Mesenchymal stem cell (in vitro differentiated cells and primary cell): Measurements from ENCODE around the gene MYO1D.

Experiments used
- DNase-seq: peaks from one replicate; pipeline ENCODE4 v3.0.0-alpha.2; 2013
- H2AFZ ChIP-seq: one replicate; pipeline ENCODE4 v1.6.1; 2013; ENCODE audit warnings: low read depth, mild to moderate bottlenecking, control low read depth, inconsistent platforms, low read length, moderate library complexity
- H2AK5ac ChIP-seq: 2 replicates; pipeline ENCODE4 v1.6.1; 2013; ENCODE audit warnings: low read length, moderate library complexity, mild to moderate bottlenecking, inconsistent platforms; ENCODE audit not compliant: severe bottlenecking
- H2BK120ac ChIP-seq: one replicate; pipeline ENCODE4 v1.6.1; 2013; ENCODE audit warnings: low read depth, mild to moderate bottlenecking, inconsistent platforms, low read length, moderate library complexity
- H2BK12ac ChIP-seq, 2 experiments: one replicate each; pipeline ENCODE4 v1.6.1; 2013; ENCODE audit warnings: inconsistent platforms in 2 of 2, low read length in 2 of 2, mild to moderate bottlenecking in 2 of 2, moderate library complexity in 2 of 2, control low read depth in 1 of 2
- H2BK15ac ChIP-seq: one replicate; pipeline ENCODE4 v1.6.1; 2013; ENCODE audit warnings: mild to moderate bottlenecking, low read depth, inconsistent platforms; ENCODE audit not compliant: poor library complexity, severe bottlenecking
- H2BK5ac ChIP-seq: 2 replicates; pipeline ENCODE4 v1.6.1; 2013; ENCODE audit warnings: low read depth, mild to moderate bottlenecking, low read length, control low read depth, inconsistent platforms; ENCODE audit not compliant: poor library complexity, severe bottlenecking
- H3K14ac ChIP-seq, 2 experiments: one replicate each; pipeline ENCODE4 v1.6.1; 2013; ENCODE audit warnings: inconsistent platforms in 2 of 2, low read length in 2 of 2, control low read depth in 1 of 2, mild to moderate bottlenecking in 1 of 2, moderate library complexity in 1 of 2
- H3K18ac ChIP-seq, 2 experiments: one replicate each; pipeline ENCODE4 v1.6.1; 2013; ENCODE audit warnings: inconsistent platforms in 2 of 2, low read length in 2 of 2, control low read depth in 1 of 2, low read depth in 1 of 2, mild to moderate bottlenecking in 1 of 2
- H3K23ac ChIP-seq, 2 experiments: one replicate each; pipeline ENCODE4 v1.6.1; 2013; ENCODE audit warnings: inconsistent platforms in 2 of 2, low read length in 2 of 2, mild to moderate bottlenecking in 2 of 2, moderate library complexity in 2 of 2, control low read depth in 1 of 2
- H3K27ac ChIP-seq: 2 replicates; pipeline ENCODE4 v1.5.1; 2013; ENCODE audit warnings: mild to moderate bottlenecking, moderate library complexity, low read length, control low read depth, inconsistent platforms; ENCODE audit not compliant: poor library complexity, severe bottlenecking
- H3K27me3 ChIP-seq, 2 experiments: 2 replicates each; pipeline versions ENCODE4 v1.6.1 to v1.7.0; 2013; ENCODE audit warnings: low read length in 2 of 2, mild to moderate bottlenecking in 2 of 2, moderate library complexity in 2 of 2, control low read depth in 1 of 2, inconsistent platforms in 1 of 2; ENCODE audit not compliant: control insufficient read depth in 1 of 2, insufficient read depth in 1 of 2
- H3K36me3 ChIP-seq, 2 experiments: 2 replicates each; pipeline versions ENCODE4 v1.6.1 to v1.7.0; 2013; ENCODE audit warnings: low read length in 2 of 2, control low read depth in 1 of 2, inconsistent platforms in 1 of 2, low read depth in 1 of 2, mild to moderate bottlenecking in 1 of 2; ENCODE audit not compliant: insufficient read depth in 2 of 2, control insufficient read depth in 1 of 2
- H3K4ac ChIP-seq, 2 experiments: one replicate each; pipeline ENCODE4 v1.6.1; 2013; ENCODE audit warnings: inconsistent platforms in 2 of 2, low read length in 2 of 2, mild to moderate bottlenecking in 2 of 2, moderate library complexity in 2 of 2, control low read depth in 1 of 2, low read depth in 1 of 2
- H3K4me1 ChIP-seq: 2 replicates; pipeline ENCODE4 v1.6.1; 2013; ENCODE audit warnings: low read depth, low read length, control low read depth; ENCODE audit not compliant: control insufficient read depth, insufficient read depth
- H3K4me2 ChIP-seq: 2 replicates; pipeline ENCODE4 v1.6.1; 2013; ENCODE audit warnings: low read length, mild to moderate bottlenecking, inconsistent platforms; ENCODE audit not compliant: poor library complexity, severe bottlenecking
- H3K4me3 ChIP-seq, 2 experiments: 2 replicates each; pipeline versions ENCODE4 v1.5.1 to v1.7.0; 2013; ENCODE audit warnings: low read length in 2 of 2, mild to moderate bottlenecking in 2 of 2, control low read depth in 1 of 2, low read depth in 1 of 2; ENCODE audit not compliant: insufficient read depth in 1 of 2
- H3K79me1 ChIP-seq: replicated peaks from 2 replicates; pipeline ENCODE4 v1.6.1; 2013; ENCODE audit warnings: mild to moderate bottlenecking, control low read depth, low read length, inconsistent platforms; ENCODE audit not compliant: poor library complexity, severe bottlenecking
- H3K9ac ChIP-seq: 2 replicates; pipeline ENCODE4 v1.7.0; 2013; ENCODE audit warnings: mild to moderate bottlenecking, low read length, moderate library complexity
- H3K9me3 ChIP-seq: 2 replicates; pipeline ENCODE4 v1.7.0; 2013; ENCODE audit warnings: mild to moderate bottlenecking, low read length; ENCODE audit not compliant: control insufficient read depth
- H4K8ac ChIP-seq: one replicate; pipeline ENCODE4 v1.6.1; 2013; ENCODE audit warnings: inconsistent platforms, mild to moderate bottlenecking, low read length, moderate library complexity
- H4K91ac ChIP-seq: one replicate; pipeline ENCODE4 v1.6.1; 2013; ENCODE audit warnings: mild to moderate bottlenecking, low read length, inconsistent platforms
- WGBS: methylation state at CpG from one replicate; pipeline ENCODE4 v1.1.7; 2013; ENCODE audit warnings: mixed read lengths; 5-methylcytosine and 5-hydroxymethylcytosine counted together

The MYO1D gene

DNA sequence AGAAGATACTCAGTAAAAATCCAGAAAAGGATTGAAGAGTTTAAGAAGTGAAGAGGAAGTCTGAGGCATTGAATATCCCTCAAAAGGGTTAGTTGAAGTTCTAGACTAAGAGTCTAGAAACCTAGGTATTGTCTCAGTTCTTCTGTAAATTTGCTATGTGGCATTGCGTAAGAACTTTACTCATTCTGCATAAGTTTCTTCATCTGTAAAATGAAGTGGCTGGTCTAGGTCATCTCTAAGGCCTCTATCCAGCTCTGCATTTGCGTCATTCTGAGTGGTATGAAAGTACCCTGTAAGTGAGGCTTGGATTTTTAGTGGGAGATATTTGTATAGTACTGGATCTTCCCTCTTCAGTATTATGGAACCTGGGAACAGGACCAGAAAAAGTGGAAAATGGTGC, 130.2 kb downstream of the MYO1D start:
- Histone ChIP-seq H3K9me3 (no peaks in the 10 kb centered on the region), H3K4me2 (no peak overlapping the region), H3K23ac (no peak overlapping the region), H2BK15ac (no peak overlapping the region), H2AFZ (no peak overlapping the region), H3K27ac (no peak overlapping the region), H3K4ac (no peak overlapping the region), H4K91ac (no peak overlapping the region), H3K79me1 (no peaks in the 10 kb centered on the region), H2BK120ac (no peak overlapping the region), H3K14ac (no peak overlapping the region), H3K4me1 (no peaks in the 10 kb centered on the region), H3K36me3 (peaks cover 0 to 58% of the 10 kb centered on the region in 2 experiments), H2BK5ac (no peak overlapping the region), H3K27me3 (no peaks in the 10 kb centered on the region), H3K4me3 (peak overlapping the region in 1 of 2 experiments; percentile 8), H3K9ac (no peak overlapping the region), H3K18ac (no peak overlapping the region), H4K8ac (no peak overlapping the region), H2AK5ac (no peak overlapping the region), H2BK12ac (no peak overlapping the region)
- peak; percentile 72 for DNase-seq
- WGBS = 88% methylated on average over 2 of the region's 2 CpGs

DNA sequence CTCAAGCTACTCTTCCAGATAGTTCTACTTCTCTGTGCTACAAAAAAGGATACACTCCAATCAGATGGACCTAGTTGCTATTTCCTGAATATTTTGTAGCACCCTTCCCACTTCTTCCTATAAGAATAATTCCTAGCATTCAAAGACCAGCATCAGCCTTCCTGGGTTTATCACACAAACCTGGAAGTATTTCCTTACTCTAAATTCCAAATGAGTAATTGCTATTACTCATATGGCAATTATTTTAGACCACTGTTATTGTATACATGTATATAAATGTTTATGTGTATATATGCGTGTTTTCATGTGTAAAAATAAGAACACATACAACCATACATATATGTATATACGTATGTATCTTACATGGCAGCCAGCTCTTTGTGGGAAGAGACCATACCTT, 130.6 kb downstream of the MYO1D start:
- Histone ChIP-seq H3K23ac (no peak overlapping the region), H3K36me3 (peaks cover 0 to 58% of the 10 kb centered on the region in 2 experiments), H3K4me2 (no peak overlapping the region), H3K79me1 (no peaks in the 10 kb centered on the region), H2BK5ac (no peak overlapping the region), H3K4me3 (peak overlapping the region in 1 of 2 experiments; percentile 8), H2AFZ (no peak overlapping the region), H4K8ac (no peak overlapping the region), H3K14ac (no peak overlapping the region), H3K27ac (no peak overlapping the region), H3K9me3 (no peaks in the 10 kb centered on the region), H2BK120ac (no peak overlapping the region), H3K18ac (no peak overlapping the region), H2BK12ac (no peak overlapping the region), H3K4me1 (no peaks in the 10 kb centered on the region), H3K9ac (no peak overlapping the region), H2BK15ac (no peak overlapping the region), H3K27me3 (no peaks in the 10 kb centered on the region), H3K4ac (no peak overlapping the region), H2AK5ac (no peak overlapping the region), H4K91ac (no peak overlapping the region)
- no CpG with 5 or more reads among the region's 2 CpGs for WGBS
- DNase-seq = no peak

DNA sequence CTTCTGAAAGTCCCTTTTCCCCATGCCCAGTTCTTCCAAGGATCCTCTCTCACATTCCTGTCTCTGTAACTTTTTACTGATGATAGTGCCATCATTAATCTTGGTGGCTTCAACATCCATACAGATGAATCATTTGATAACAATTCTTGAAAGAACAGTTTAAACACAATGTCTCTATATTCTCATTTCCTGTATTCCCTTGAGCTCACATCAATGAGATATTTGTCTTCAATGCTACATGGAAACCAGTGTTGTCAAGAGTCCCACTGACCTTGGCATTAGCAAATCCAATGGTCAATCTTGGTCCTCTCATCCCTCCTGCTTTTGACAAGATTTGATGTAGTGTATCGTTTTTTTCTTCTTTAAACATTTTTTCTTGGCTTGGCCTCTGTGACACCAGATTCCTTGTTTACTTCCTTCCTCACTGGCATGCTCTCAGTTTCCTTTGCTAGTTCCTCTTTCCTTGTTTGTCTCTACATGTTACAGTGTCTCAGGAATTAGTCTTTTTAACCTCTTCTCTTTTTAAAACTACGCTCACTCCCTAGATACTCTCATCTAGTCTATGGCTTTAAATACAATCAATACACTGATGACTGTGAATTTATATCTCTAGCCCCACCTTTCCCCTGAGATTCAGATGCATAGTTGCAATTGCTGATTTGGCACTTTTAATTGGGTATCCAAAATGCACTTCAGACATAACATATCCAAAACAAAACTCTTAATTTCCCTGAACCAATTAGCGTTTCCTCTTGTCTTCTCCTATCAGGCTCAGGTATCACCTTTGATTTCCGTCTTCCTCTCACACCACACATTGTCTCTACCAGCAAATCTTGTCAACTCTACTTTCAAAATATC, 134.0 kb downstream of the MYO1D start:
- no peak overlapping the region for H3K4me2 ChIP-seq
- H3K36me3 ChIP-seq = peaks cover 0 to 67% of the 10 kb centered on the region in 2 experiments
- no peak overlapping the region for H2BK120ac ChIP-seq
- H3K4me1 ChIP-seq = no peaks in the 10 kb centered on the region
- H3K23ac ChIP-seq = no peak overlapping the region
- no peak overlapping the region for H3K4ac ChIP-seq
- H4K8ac ChIP-seq = no peak overlapping the region
- no peak overlapping the region for H2AFZ ChIP-seq
- no peak overlapping the region for H2BK12ac ChIP-seq
- H3K27ac ChIP-seq = no peak overlapping the region
- no peak overlapping the region for H3K14ac ChIP-seq
- DNase-seq = no peak
- no peak overlapping the region for H3K9ac ChIP-seq
- no peak overlapping the region for H2AK5ac ChIP-seq
- H3K79me1 ChIP-seq = no peaks in the 10 kb centered on the region
- WGBS = 94% methylated on average over 4 of the region's 4 CpGs
- no peaks in the 10 kb centered on the region for H3K27me3 ChIP-seq
- no peak overlapping the region for H3K4me3 ChIP-seq
- no peak overlapping the region for H4K91ac ChIP-seq
- H2BK5ac ChIP-seq = no peak overlapping the region
- no peak overlapping the region for H3K18ac ChIP-seq
- no peaks in the 10 kb centered on the region for H3K9me3 ChIP-seq
- no peak overlapping the region for H2BK15ac ChIP-seq

DNA sequence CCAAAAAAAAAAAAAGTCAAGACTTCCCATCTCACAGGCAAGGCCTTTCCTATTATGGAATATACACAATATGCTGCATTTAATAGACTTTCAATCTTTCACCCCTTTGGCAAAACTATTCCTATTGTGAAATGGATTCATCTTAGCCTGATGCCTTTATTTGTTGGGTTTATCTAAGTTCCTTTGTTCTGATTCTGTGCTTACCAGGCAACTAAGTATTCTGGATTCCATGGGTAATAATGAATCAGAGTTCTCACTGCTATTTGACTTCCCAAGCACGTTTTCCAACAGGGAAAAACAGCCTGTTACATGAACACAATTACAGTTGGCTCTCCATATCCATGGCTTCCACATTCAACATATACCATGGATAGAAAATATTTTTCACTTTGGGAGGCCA, 135.5 kb downstream of the MYO1D start:
- no peak for DNase-seq
- Histone ChIP-seq H2BK15ac (no peak overlapping the region), H2BK120ac (no peak overlapping the region), H2AFZ (no peak overlapping the region), H3K14ac (no peak overlapping the region), H3K4me2 (no peak overlapping the region), H3K4me3 (no peak overlapping the region), H4K8ac (no peak overlapping the region), H3K4me1 (no peaks in the 10 kb centered on the region), H3K4ac (no peak overlapping the region), H3K23ac (no peak overlapping the region), H3K27ac (no peak overlapping the region), H4K91ac (no peak overlapping the region), H3K18ac (no peak overlapping the region), H3K36me3 (peaks cover 0 to 75% of the 10 kb centered on the region in 2 experiments), H3K79me1 (no peaks in the 10 kb centered on the region), H2BK5ac (no peak overlapping the region), H2BK12ac (no peak overlapping the region), H3K9ac (no peak overlapping the region), H2AK5ac (no peak overlapping the region), H3K27me3 (no peaks in the 10 kb centered on the region), H3K9me3 (no peaks in the 10 kb centered on the region)
- 100% methylated on average over 1 of the region's 1 CpG for WGBS
